Dedifferentiated amniotic fluid mesenchymal stem cell (primary cell): ENCODE data around the gene PTCHD1.

Source experiments
- DNase-seq: peaks from one replicate; pipeline ENCODE4 v3.0.0-alpha.2; 2016; ENCODE audit errors: extremely low spot score

The PTCHD1 gene

GRCh38 chrX:23334848-23335599, at the start of gene PTCHD1:
TSS of gene PTCHD1 (plus strand) at chrX:23334849. CDS start at chrX:23334876, 27 bp downstream.
- no peak for DNase-seq

- DNase-seq: no peak
Observed at GRCh38 chrX:23286731-23287130, 47.9 kb upstream of the PTCHD1 start.

- no peak for DNase-seq
Observed at GRCh38 chrX:23287191-23287725, 47.4 kb upstream of the PTCHD1 start.

- no peak for DNase-seq
Observed at GRCh38 chrX:23292354-23292987, 42.2 kb upstream of the PTCHD1 start.

- DNase-seq: no peak
Observed at GRCh38 chrX:23292988-23293651, 41.5 kb upstream of the PTCHD1 start.

- DNase-seq: no peak
Observed at GRCh38 chrX:23304881-23305280, 29.8 kb upstream of the PTCHD1 start.

GRCh38 chrX:23311731-23312130, 22.9 kb upstream of the PTCHD1 start:
- DNase-seq: no peak

- no peak for DNase-seq
Observed at GRCh38 chrX:23312136-23312535, 22.5 kb upstream of the PTCHD1 start.

- DNase-seq: no peak
Observed at GRCh38 chrX:23317799-23318724, 16.6 kb upstream of the PTCHD1 start.

- DNase-seq: no peak
Observed at GRCh38 chrX:23327104-23327503, 7.5 kb upstream of the PTCHD1 start.

- DNase-seq: no peak
Observed at GRCh38 chrX:23331701-23332100, 2.9 kb upstream of the PTCHD1 start.

GRCh38 chrX:23332101-23332887, 2.4 kb upstream of the PTCHD1 start:
- DNase-seq: no peak

- DNase-seq: no peak
Observed at GRCh38 chrX:23332888-23333821, 1.5 kb upstream of the PTCHD1 start.

- DNase-seq: no peak
Observed at GRCh38 chrX:23333842-23334520, 668 bp upstream of the PTCHD1 start.

- no peak for DNase-seq
Observed at GRCh38 chrX:23334521-23334847, 165 bp upstream of the PTCHD1 start.

- no peak for DNase-seq
Observed at GRCh38 chrX:23338334-23338733, 3.7 kb downstream of the PTCHD1 start.

GRCh38 chrX:23341452-23341851, 6.8 kb downstream of the PTCHD1 start:
- DNase-seq: no peak

GRCh38 chrX:23344238-23344903, 9.7 kb downstream of the PTCHD1 start:
- no peak for DNase-seq

GRCh38 chrX:23344904-23345271, 10.2 kb downstream of the PTCHD1 start:
- no peak for DNase-seq
